H9 (cell line): ENCODE measurements around the gene FRK. TPM values are rescaled to one million over a fixed set of nuclear protein-coding genes. Genes with fewer than 3 reads are reported as not detected.

Experiments used
- DNase-seq: peaks from one replicate; pipeline ENCODE4 v3.0.0-alpha.2; 2017
- H2AFZ ChIP-seq: one replicate; pipeline ENCODE4 v1.6.1; 2013; ENCODE audit warnings: mild to moderate bottlenecking, low read length, control low read depth, moderate library complexity
- H2AK5ac ChIP-seq: 2 replicates; pipeline ENCODE4 v1.6.1; 2013; ENCODE audit warnings: low read length, control low read depth, mixed read lengths; ENCODE audit not compliant: insufficient read length
- H2BK120ac ChIP-seq: one replicate; pipeline ENCODE4 v1.6.1; 2013; ENCODE audit warnings: low read depth, mild to moderate bottlenecking, low read length, control low read depth, inconsistent platforms; ENCODE audit not compliant: poor library complexity, severe bottlenecking
- H2BK12ac ChIP-seq: 2 replicates; pipeline ENCODE4 v1.6.1; 2013; ENCODE audit warnings: low read length, control low read depth, mixed read lengths, low read depth; ENCODE audit not compliant: insufficient read length
- H2BK15ac ChIP-seq: 2 replicates; pipeline ENCODE4 v1.6.1; 2013; ENCODE audit warnings: low read depth, low read length, control low read depth
- H2BK20ac ChIP-seq: one replicate; pipeline ENCODE4 v1.6.1; 2013; ENCODE audit warnings: low read depth, mild to moderate bottlenecking, low read length, control low read depth, inconsistent platforms; ENCODE audit not compliant: poor library complexity, severe bottlenecking
- H2BK5ac ChIP-seq: 2 replicates; pipeline ENCODE4 v1.6.1; 2013; ENCODE audit warnings: low read length, control low read depth, mixed read lengths; ENCODE audit not compliant: insufficient read length
- H3K14ac ChIP-seq: 2 replicates; pipeline ENCODE4 v1.6.1; 2013; ENCODE audit warnings: low read length, control low read depth; ENCODE audit not compliant: insufficient read depth
- H3K18ac ChIP-seq: 2 replicates; pipeline ENCODE4 v1.6.1; 2013; ENCODE audit warnings: low read depth, mild to moderate bottlenecking, mixed read lengths, low read length, control low read depth; ENCODE audit not compliant: insufficient read length
- H3K23ac ChIP-seq: 2 replicates; pipeline ENCODE4 v1.6.1; 2013; ENCODE audit warnings: low read length, control low read depth, mixed read lengths, low read depth; ENCODE audit not compliant: insufficient read length
- H3K23me2 ChIP-seq: 2 replicates; pipeline ENCODE4 v1.6.1; 2013; ENCODE audit warnings: low read depth, mild to moderate bottlenecking, mixed read lengths, low read length, control low read depth; ENCODE audit not compliant: insufficient read length, poor library complexity, severe bottlenecking
- H3K27ac ChIP-seq: 2 replicates; pipeline ENCODE4 v1.5.1; 2013; ENCODE audit warnings: low read length, control low read depth, mixed read lengths, low read depth; ENCODE audit not compliant: insufficient read length
- H3K27me3 ChIP-seq: 2 replicates; pipeline ENCODE4 v1.6.1; 2013; ENCODE audit warnings: low read length, control low read depth, inconsistent platforms; ENCODE audit not compliant: insufficient read depth
- H3K4ac ChIP-seq: 2 replicates; pipeline ENCODE4 v1.6.1; 2013; ENCODE audit warnings: low read depth, mild to moderate bottlenecking, control low read depth, inconsistent platforms, low read length, moderate library complexity
- H3K4me1 ChIP-seq: 2 replicates; pipeline ENCODE4 v1.6.1; 2013; ENCODE audit warnings: low read length, control low read depth, inconsistent platforms; ENCODE audit not compliant: insufficient read depth
- H3K4me2 ChIP-seq: 2 replicates; pipeline ENCODE4 v1.6.1; 2013; ENCODE audit warnings: low read length, control low read depth, mixed read lengths; ENCODE audit not compliant: insufficient read length, insufficient read depth
- H3K56ac ChIP-seq: 2 replicates; pipeline ENCODE4 v1.6.1; 2013; ENCODE audit warnings: low read depth, mild to moderate bottlenecking, mixed read lengths, low read length, control low read depth; ENCODE audit not compliant: insufficient read length
- H3K79me1 ChIP-seq: 2 replicates; pipeline ENCODE4 v1.6.1; 2013; ENCODE audit warnings: low read depth, mild to moderate bottlenecking, moderate library complexity, low read length, control low read depth, inconsistent platforms; ENCODE audit not compliant: insufficient read depth, poor library complexity, severe bottlenecking
- H3K79me2 ChIP-seq: 2 replicates; pipeline ENCODE4 v1.6.1; 2013; ENCODE audit warnings: low read length, control low read depth, inconsistent platforms; ENCODE audit not compliant: insufficient read depth
- H3K9ac ChIP-seq: 2 replicates; pipeline ENCODE4 v1.6.1; 2013; ENCODE audit warnings: low read length, control low read depth, mixed read lengths; ENCODE audit not compliant: insufficient read length; ENCODE audit errors: extremely low read depth
- H3K9me3 ChIP-seq: one replicate; pipeline ENCODE4 v1.6.1; 2013; ENCODE audit warnings: low read depth, low read length, inconsistent platforms; ENCODE audit not compliant: control insufficient read depth
- H3T11ph ChIP-seq: one replicate; pipeline ENCODE4 v1.6.1; 2013; ENCODE audit warnings: mild to moderate bottlenecking, low read length, control low read depth, inconsistent platforms
- H4K20me1 ChIP-seq: one replicate; pipeline ENCODE4 v1.6.1; 2013; ENCODE audit not compliant: control insufficient read depth, insufficient read length, insufficient read depth
- H4K5ac ChIP-seq: 2 replicates; pipeline ENCODE4 v1.6.1; 2013; ENCODE audit warnings: low read depth, mild to moderate bottlenecking, mixed read lengths, low read length, control low read depth; ENCODE audit not compliant: insufficient read length
- H4K8ac ChIP-seq: replicated peaks from 2 replicates; pipeline ENCODE4 v1.6.1; 2013; ENCODE audit warnings: low read length, control low read depth, mixed read lengths, low read depth; ENCODE audit not compliant: insufficient read length
- H4K91ac ChIP-seq: 2 replicates; pipeline ENCODE4 v1.6.1; 2013; ENCODE audit warnings: low read depth, mild to moderate bottlenecking, moderate library complexity, mixed read lengths, low read length, control low read depth; ENCODE audit not compliant: insufficient read length
- H3K27ac Mint-ChIP-seq, 3 experiments: 2 replicates in 2 of 3; 3 replicates in 1 of 3; pipeline ENCODE4 v1.8.0; 2020 to 2021; ENCODE audit warnings: mixed read lengths in 3 of 3, mild to moderate bottlenecking in 1 of 3, moderate library complexity in 1 of 3
- H3K27me3 Mint-ChIP-seq: 2 replicates; pipeline ENCODE4 v1.8.0; 2021; ENCODE audit warnings: low read depth, mild to moderate bottlenecking, moderate library complexity, mixed read lengths
- H3K36me3 Mint-ChIP-seq, 3 experiments: 2 replicates in 2 of 3; 3 replicates in 1 of 3; pipeline ENCODE4 v1.8.0; 2020 to 2021; ENCODE audit warnings: low read depth in 3 of 3, mixed read lengths in 3 of 3; ENCODE audit not compliant: insufficient read depth in 1 of 3
- H3K4me1 Mint-ChIP-seq, 2 experiments: 2 replicates each; pipeline ENCODE4 v1.8.0; 2020; ENCODE audit warnings: mixed read lengths in 2 of 2
- H3K4me3 Mint-ChIP-seq, 2 experiments: 2 replicates in 1 of 2; 3 replicates in 1 of 2; pipeline ENCODE4 v1.8.0; 2020 to 2021; ENCODE audit warnings: mild to moderate bottlenecking in 2 of 2, mixed read lengths in 2 of 2, moderate library complexity in 1 of 2
- H3K9me3 Mint-ChIP-seq, 2 experiments: 2 replicates in 1 of 2; 3 replicates in 1 of 2; pipeline ENCODE4 v1.8.0; 2020; ENCODE audit warnings: mild to moderate bottlenecking in 2 of 2, mixed read lengths in 2 of 2, moderate library complexity in 1 of 2
- WGBS: extraction: QIAGEN DNeasy Blood & Tissue Kit; methylation state at CpG from one replicate; pipeline ENCODE4 v1.1.7; 2013; ENCODE audit warnings: missing lambda C conversion rate, low lambda C conversion rate, mixed read lengths; ENCODE audit not compliant: insufficient read length; ENCODE audit errors: extremely low coverage; 5-methylcytosine and 5-hydroxymethylcytosine counted together
- total RNA-seq: library from RNA; stranded (reverse); gene quantifications from 2 replicates; pipeline ENCODE4 v1.2.1, GENCODE V29; 2021
- TF ChIP-seq, protein P1 (sequence below): fragments of 200-600 bp; sonication (generic); conservative IDR thresholded peaks from 3 replicates; pipeline ENCODE4 v1.8.0; 2021; ENCODE audit warnings: antibody characterized with exemption, mild to moderate bottlenecking

The FRK gene
- total RNA-seq, 1 experiment from 2014 or later = 0.15 TPM

DNA sequence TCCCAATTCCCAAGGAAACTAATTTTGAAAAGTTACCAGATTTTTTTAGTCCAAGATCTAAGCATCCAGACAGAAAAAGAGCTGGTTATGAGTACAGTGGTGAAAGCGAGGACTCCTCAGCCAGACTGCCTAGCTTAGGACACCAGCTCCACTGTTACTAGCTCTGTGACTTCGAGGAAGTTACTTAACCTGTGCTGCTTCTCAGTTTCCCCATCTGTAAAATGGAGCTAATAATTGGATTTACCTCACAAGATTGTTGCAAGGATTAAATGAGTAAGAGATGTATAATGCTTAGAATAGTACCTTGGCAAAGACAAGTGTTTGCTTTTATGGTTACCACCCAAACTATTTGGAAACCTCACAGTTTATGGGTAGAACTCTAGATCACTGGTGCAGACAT, 41.1 kb upstream of the FRK start:
- H3K9ac ChIP-seq = no peak overlapping the region
- no peak overlapping the region for H3K18ac ChIP-seq
- H3K23ac ChIP-seq = no peak overlapping the region
- no peak overlapping the region for H2BK5ac ChIP-seq
- H4K20me1 ChIP-seq = no peaks in the 10 kb centered on the region
- peaks cover under 1 to 1% of the 10 kb centered on the region in 2 experiments for H3K9me3 Mint-ChIP-seq
- WGBS = no CpG with 5 or more reads among the region's 2 CpGs
- H3K79me2 ChIP-seq = peaks cover 4% of the 10 kb centered on the region; the same call in 1 of the 2 replicates
- H3K56ac ChIP-seq = no peak overlapping the region
- H3K36me3 Mint-ChIP-seq = peaks cover under 1 to 21% (median 6%) of the 10 kb centered on the region in 3 experiments
- H3K27me3 Mint-ChIP-seq = no peaks in the 10 kb centered on the region; the same call in 1 of the 2 replicates
- no peak overlapping the region for H4K8ac ChIP-seq
- no peak overlapping the region for H2BK120ac ChIP-seq
- peak overlapping the region; percentile 87 to 93 for H3K4me3 Mint-ChIP-seq
- no peak overlapping the region for H2BK12ac ChIP-seq
- DNase-seq = no peak
- no peaks in the 10 kb centered on the region for H3K79me1 ChIP-seq
- TF ChIP-seq, protein P1, sequence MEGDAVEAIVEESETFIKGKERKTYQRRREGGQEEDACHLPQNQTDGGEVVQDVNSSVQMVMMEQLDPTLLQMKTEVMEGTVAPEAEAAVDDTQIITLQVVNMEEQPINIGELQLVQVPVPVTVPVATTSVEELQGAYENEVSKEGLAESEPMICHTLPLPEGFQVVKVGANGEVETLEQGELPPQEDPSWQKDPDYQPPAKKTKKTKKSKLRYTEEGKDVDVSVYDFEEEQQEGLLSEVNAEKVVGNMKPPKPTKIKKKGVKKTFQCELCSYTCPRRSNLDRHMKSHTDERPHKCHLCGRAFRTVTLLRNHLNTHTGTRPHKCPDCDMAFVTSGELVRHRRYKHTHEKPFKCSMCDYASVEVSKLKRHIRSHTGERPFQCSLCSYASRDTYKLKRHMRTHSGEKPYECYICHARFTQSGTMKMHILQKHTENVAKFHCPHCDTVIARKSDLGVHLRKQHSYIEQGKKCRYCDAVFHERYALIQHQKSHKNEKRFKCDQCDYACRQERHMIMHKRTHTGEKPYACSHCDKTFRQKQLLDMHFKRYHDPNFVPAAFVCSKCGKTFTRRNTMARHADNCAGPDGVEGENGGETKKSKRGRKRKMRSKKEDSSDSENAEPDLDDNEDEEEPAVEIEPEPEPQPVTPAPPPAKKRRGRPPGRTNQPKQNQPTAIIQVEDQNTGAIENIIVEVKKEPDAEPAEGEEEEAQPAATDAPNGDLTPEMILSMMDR = no peak
- 0 out of 7 replicates have a peak overlapping the region, but pooled peaks of 1 of the 3 experiments have one; percentile 95 for H3K27ac Mint-ChIP-seq
- no peak overlapping the region for H2BK15ac ChIP-seq
- H2BK20ac ChIP-seq = no peak overlapping the region
- H3K4me2 ChIP-seq = peak overlapping the region; percentile 93
- H4K91ac ChIP-seq = no peak overlapping the region
- H3K4me1 Mint-ChIP-seq = peaks cover 61 to 64% of the 10 kb centered on the region in 2 experiments
- H3T11ph ChIP-seq = no peak overlapping the region
- H2AK5ac ChIP-seq = no peak overlapping the region
- no peak overlapping the region for H2AFZ ChIP-seq
- H3K4me1 ChIP-seq = peaks cover 10% of the 10 kb centered on the region
- no peaks in the 10 kb centered on the region for H3K23me2 ChIP-seq
- no peaks in the 10 kb centered on the region for H3K9me3 ChIP-seq
- no peak overlapping the region for H3K27ac ChIP-seq
- H3K4ac ChIP-seq = no peak overlapping the region
- no peaks in the 10 kb centered on the region for H3K27me3 ChIP-seq
- H3K14ac ChIP-seq = no peak overlapping the region
- H4K5ac ChIP-seq = no peak overlapping the region
